Endodermal cell (in vitro differentiated cells): Measurements from ENCODE around the gene ARGFX. TPM values are rescaled to one million over a fixed set of nuclear protein-coding genes. Genes with fewer than 3 reads are reported as not detected.

Source experiments
- DNase-seq: peaks from one replicate; pipeline ENCODE4 v3.0.0-alpha.2; 2017
- H3K27ac ChIP-seq: 2 replicates; pipeline ENCODE4 v1.5.1; 2013; ENCODE audit warnings: mild to moderate bottlenecking, low read depth, low read length, moderate library complexity
- H3K27me3 ChIP-seq: 2 replicates; pipeline ENCODE4 v1.6.1; 2013; ENCODE audit warnings: mild to moderate bottlenecking, low read length, moderate library complexity; ENCODE audit not compliant: insufficient read depth, control insufficient read depth, poor library complexity, severe bottlenecking
- H3K36me3 ChIP-seq: 2 replicates; pipeline ENCODE4 v1.7.0; 2013; ENCODE audit warnings: mild to moderate bottlenecking, low read length, moderate library complexity; ENCODE audit not compliant: control insufficient read depth, insufficient read depth
- H3K4me1 ChIP-seq: one replicate; pipeline ENCODE4 v1.7.0; 2013; ENCODE audit warnings: low read length; ENCODE audit not compliant: control insufficient read depth, insufficient read depth
- H3K4me3 ChIP-seq: 2 replicates; pipeline ENCODE4 v1.5.1; 2013; ENCODE audit warnings: mild to moderate bottlenecking, low read length, moderate library complexity
- H3K9ac ChIP-seq: 2 replicates; pipeline ENCODE4 v1.6.1; 2013; ENCODE audit warnings: mild to moderate bottlenecking, low read length, moderate library complexity; ENCODE audit not compliant: poor library complexity, severe bottlenecking; ENCODE audit errors: extremely low read depth
- H3K9me3 ChIP-seq: 2 replicates; pipeline ENCODE4 v1.6.1; 2013; ENCODE audit warnings: mild to moderate bottlenecking, low read length, moderate library complexity; ENCODE audit not compliant: control insufficient read depth
- H3K27ac Mint-ChIP-seq: 2 replicates; pipeline ENCODE4 v1.8.0; 2020; ENCODE audit warnings: mixed read lengths
- H3K27me3 Mint-ChIP-seq: 2 replicates; pipeline ENCODE4 v1.8.0; 2021; ENCODE audit warnings: mild to moderate bottlenecking, mixed read lengths; ENCODE audit not compliant: insufficient read depth
- H3K36me3 Mint-ChIP-seq: 2 replicates; pipeline ENCODE4 v1.8.0; 2020; ENCODE audit warnings: low read depth, mixed read lengths
- H3K4me1 Mint-ChIP-seq: 2 replicates; pipeline ENCODE4 v1.8.0; 2020; ENCODE audit warnings: mixed read lengths
- H3K4me3 Mint-ChIP-seq: 2 replicates; pipeline ENCODE4 v1.8.0; 2020; ENCODE audit warnings: mild to moderate bottlenecking, moderate library complexity, mixed read lengths
- H3K9me3 Mint-ChIP-seq: 2 replicates; pipeline ENCODE4 v1.8.0; 2020; ENCODE audit warnings: mild to moderate bottlenecking, mixed read lengths
- WGBS, 2 experiments: methylation state at CpG; one replicate each; pipeline versions ENCODE4 v1.1.5 to v1.1.7; 2013; ENCODE audit warnings: missing lambda C conversion rate in 2 of 2, mixed read lengths in 1 of 2; ENCODE audit not compliant: insufficient coverage in 1 of 2, insufficient read length in 1 of 2; 5-methylcytosine and 5-hydroxymethylcytosine counted together
- total RNA-seq, 2 donors: library from RNA; stranded (reverse); fragmentation: NEBNext Ultra II Directional in 1 of 2; extraction: Animal tissue kit (Norgen Biotek cat#: 25700) in 1 of 2; gene quantifications; 2 replicates in 1 of 2; 3 replicates in 1 of 2; pipeline ENCODE4 v1.2.1, GENCODE V29; 2021
- TF ChIP-seq, protein P1 (sequence below): fragments of 200-600 bp; sonication (generic); conservative IDR thresholded peaks from 2 replicates; pipeline ENCODE4 v1.5.0; 2021; ENCODE audit warnings: antibody characterized with exemption, mild to moderate bottlenecking

ARGFX gene
- total RNA-seq, 2 donors from 2014 or later, result not detected

DNA sequence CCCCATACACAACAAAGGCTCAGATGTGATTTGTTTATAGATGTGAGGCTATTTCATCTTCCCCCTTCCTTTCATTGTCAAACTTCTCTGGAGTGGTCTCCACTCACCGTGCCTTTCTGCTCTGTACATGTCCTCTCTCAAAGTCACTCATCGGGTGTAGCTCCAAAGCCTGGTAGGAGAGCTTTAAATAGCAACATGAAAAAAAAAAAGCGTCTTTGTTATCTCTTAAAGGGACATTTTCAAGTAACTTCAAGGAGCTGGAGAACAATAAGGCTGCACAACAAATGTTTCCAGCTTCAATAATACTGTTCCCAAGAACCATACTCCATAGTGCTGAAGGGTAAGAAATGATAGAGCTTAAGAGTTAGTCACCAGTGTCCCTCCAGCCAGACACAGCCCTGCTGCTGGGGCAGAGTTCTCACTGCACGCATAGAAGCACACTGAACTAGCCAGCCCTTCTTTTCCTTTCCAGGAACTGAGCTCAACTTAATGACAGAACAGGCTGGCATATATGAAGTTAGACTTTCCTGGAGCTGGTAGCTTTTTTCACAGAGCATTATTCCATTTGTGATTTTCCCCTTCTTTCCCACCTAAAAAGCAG, 33.6 kb downstream of the ARGFX start:
- TF ChIP-seq, protein P1, sequence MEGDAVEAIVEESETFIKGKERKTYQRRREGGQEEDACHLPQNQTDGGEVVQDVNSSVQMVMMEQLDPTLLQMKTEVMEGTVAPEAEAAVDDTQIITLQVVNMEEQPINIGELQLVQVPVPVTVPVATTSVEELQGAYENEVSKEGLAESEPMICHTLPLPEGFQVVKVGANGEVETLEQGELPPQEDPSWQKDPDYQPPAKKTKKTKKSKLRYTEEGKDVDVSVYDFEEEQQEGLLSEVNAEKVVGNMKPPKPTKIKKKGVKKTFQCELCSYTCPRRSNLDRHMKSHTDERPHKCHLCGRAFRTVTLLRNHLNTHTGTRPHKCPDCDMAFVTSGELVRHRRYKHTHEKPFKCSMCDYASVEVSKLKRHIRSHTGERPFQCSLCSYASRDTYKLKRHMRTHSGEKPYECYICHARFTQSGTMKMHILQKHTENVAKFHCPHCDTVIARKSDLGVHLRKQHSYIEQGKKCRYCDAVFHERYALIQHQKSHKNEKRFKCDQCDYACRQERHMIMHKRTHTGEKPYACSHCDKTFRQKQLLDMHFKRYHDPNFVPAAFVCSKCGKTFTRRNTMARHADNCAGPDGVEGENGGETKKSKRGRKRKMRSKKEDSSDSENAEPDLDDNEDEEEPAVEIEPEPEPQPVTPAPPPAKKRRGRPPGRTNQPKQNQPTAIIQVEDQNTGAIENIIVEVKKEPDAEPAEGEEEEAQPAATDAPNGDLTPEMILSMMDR, result no peak
- no peaks in the 10 kb centered on the region for H3K9me3 ChIP-seq
- no peak overlapping the region for H3K4me3 ChIP-seq
- Mint-ChIP-seq H3K9me3 (no peaks in the 10 kb centered on the region), H3K36me3 (no peaks in the 10 kb centered on the region), H3K27me3 (no peaks in the 10 kb centered on the region), H3K4me3 (no peak overlapping the region), H3K27ac (no peak overlapping the region), H3K4me1 (peaks cover 23% of the 10 kb centered on the region)
- H3K4me1 ChIP-seq, result no peaks in the 10 kb centered on the region
- peak overlapping the region; percentile 17 for H3K27ac ChIP-seq
- no peaks in the 10 kb centered on the region for H3K27me3 ChIP-seq
- no peaks in the 10 kb centered on the region for H3K36me3 ChIP-seq
- no peak for DNase-seq
- H3K9ac ChIP-seq, result no peak overlapping the region
- WGBS, 2 experiments, result 56 to 63% methylated on average over 3 to 4 of the region's 4 CpGs

- peaks cover 13% of the 10 kb centered on the region for H3K4me1 Mint-ChIP-seq
- H3K9me3 Mint-ChIP-seq, result no peaks in the 10 kb centered on the region
- Histone ChIP-seq H3K9ac (no peak overlapping the region), H3K9me3 (no peaks in the 10 kb centered on the region), H3K36me3 (no peaks in the 10 kb centered on the region), H3K4me3 (no peak overlapping the region), H3K27ac (no peak overlapping the region), H3K27me3 (no peaks in the 10 kb centered on the region), H3K4me1 (no peaks in the 10 kb centered on the region)
- WGBS, 2 experiments, result 95 to 100% methylated on average over 1 to 2 of the region's 2 CpGs
- H3K4me3 Mint-ChIP-seq, result no peak overlapping the region
- no peaks in the 10 kb centered on the region for H3K36me3 Mint-ChIP-seq
- no peak for DNase-seq
- H3K27ac Mint-ChIP-seq, result no peak overlapping the region
- TF ChIP-seq, protein P1, result no peak
- no peaks in the 10 kb centered on the region for H3K27me3 Mint-ChIP-seq
These were observed 37.0 kb downstream of the ARGFX start for GRCh38 chr3:121604759-121605158.

DNA sequence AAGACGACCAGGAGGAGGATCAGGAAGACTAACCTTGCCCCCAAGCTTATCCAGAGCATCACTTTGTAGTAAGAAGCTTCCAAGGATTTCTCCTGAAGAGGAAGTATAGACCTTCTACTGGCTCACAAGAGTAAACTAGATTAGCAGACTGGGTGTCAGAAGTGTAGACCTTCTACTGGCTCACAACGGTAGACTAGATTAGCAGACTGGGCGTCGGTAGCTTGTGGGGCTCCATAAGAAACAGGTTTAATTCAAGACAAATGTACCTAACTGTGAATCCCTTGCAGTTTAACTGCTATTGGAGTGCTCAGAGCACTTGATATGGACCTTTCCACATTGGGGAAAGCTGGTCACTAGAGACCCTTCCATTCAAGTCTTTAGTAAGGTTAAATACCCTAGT, 38.4 kb downstream of the ARGFX start:
- no peak for DNase-seq

More for the DNA sequence above, 38.4 kb downstream of the ARGFX start:
- Histone ChIP-seq H3K36me3 (no peaks in the 10 kb centered on the region), H3K9me3 (no peaks in the 10 kb centered on the region), H3K9ac (no peak overlapping the region), H3K27me3 (no peaks in the 10 kb centered on the region), H3K4me3 (no peak overlapping the region), H3K27ac (no peak overlapping the region), H3K4me1 (no peaks in the 10 kb centered on the region)
- no peaks in the 10 kb centered on the region for H3K27me3 Mint-ChIP-seq
- TF ChIP-seq, protein P1, result no peak
- no peak overlapping the region for H3K4me3 Mint-ChIP-seq
- H3K4me1 Mint-ChIP-seq, result peaks cover 11% of the 10 kb centered on the region
- H3K36me3 Mint-ChIP-seq, result no peaks in the 10 kb centered on the region
- WGBS, 2 experiments, result 71 to 96% methylated on average over 3 to 4 of the region's 4 CpGs
- H3K9me3 Mint-ChIP-seq, result no peaks in the 10 kb centered on the region
- no peak overlapping the region for H3K27ac Mint-ChIP-seq

Other genes starting within 250 kb of the ARGFX start
- gene POLQ, start 22.0 kb upstream of the ARGFX start, total RNA-seq, result 10 to 100 TPM; 12.6 to 18.6 TPM
- gene FBXO40, start 25.4 kb downstream of the ARGFX start, total RNA-seq, result not detected
- gene HCLS1, start 93.0 kb downstream of the ARGFX start, total RNA-seq, result 1 to 10 TPM in 1 of 2 donors, under 1 TPM in 1; 0.53 to 1.3 TPM
- 10 to 100 TPM; 47.8 to 53.0 TPM for gene GOLGB1, start 181.8 kb downstream of the ARGFX start, total RNA-seq